ENCODE data around the gene PACSIN1. TPM values are rescaled to one million over a fixed set of nuclear protein-coding genes. Genes with fewer than 3 reads are reported as not detected.

Gene PACSIN1
- total RNA-seq, 1 donor = 0.42 TPM

GRCh38 chr6:34445313-34445860 lies 20.5 kb upstream of the PACSIN1 start:
- Histone ChIP-seq H3K4me3 (ENCODE audit: low read length) (no peak overlapping the region), H3K27me3 (ENCODE audit: insufficient read depth, low read length) (no peaks in the 10 kb centered on the region), H3K9me3 (ENCODE audit: low read depth, low read length) (no peaks in the 10 kb centered on the region), H3K4me1 (ENCODE audit: insufficient read depth, low read length) (peaks cover 3% of the 10 kb centered on the region)

- H3K4me1 ChIP-seq (ENCODE audit: insufficient read depth, low read length) = peaks cover 3% of the 10 kb centered on the region
- H3K9me3 ChIP-seq (ENCODE audit: low read depth, low read length) = no peaks in the 10 kb centered on the region
- no peaks in the 10 kb centered on the region for H3K27me3 ChIP-seq (ENCODE audit: insufficient read depth, low read length)
- H3K4me3 ChIP-seq (ENCODE audit: low read length) = no peak overlapping the region
Observed at GRCh38 chr6:34447386-34447785, 18.5 kb upstream of the PACSIN1 start.

GRCh38 chr6:34447910-34448309 lies 18.0 kb upstream of the PACSIN1 start:
- Histone ChIP-seq H3K27me3 (ENCODE audit: insufficient read depth, low read length) (no peaks in the 10 kb centered on the region), H3K4me1 (ENCODE audit: insufficient read depth, low read length) (peaks cover 3% of the 10 kb centered on the region), H3K4me3 (ENCODE audit: low read length) (no peak overlapping the region), H3K9me3 (ENCODE audit: low read depth, low read length) (no peaks in the 10 kb centered on the region)

- peaks cover 3% of the 10 kb centered on the region for H3K4me1 ChIP-seq (ENCODE audit: insufficient read depth, low read length)
- H3K9me3 ChIP-seq (ENCODE audit: low read depth, low read length) = no peaks in the 10 kb centered on the region
- no peaks in the 10 kb centered on the region for H3K27me3 ChIP-seq (ENCODE audit: insufficient read depth, low read length)
- no peak overlapping the region for H3K4me3 ChIP-seq (ENCODE audit: low read length)
Observed at GRCh38 chr6:34451192-34451591, 14.7 kb upstream of the PACSIN1 start.

- Histone ChIP-seq H3K27me3 (ENCODE audit: insufficient read depth, low read length) (no peaks in the 10 kb centered on the region), H3K4me3 (ENCODE audit: low read length) (no peak overlapping the region), H3K4me1 (ENCODE audit: insufficient read depth, low read length) (no peaks in the 10 kb centered on the region), H3K9me3 (ENCODE audit: low read depth, low read length) (no peaks in the 10 kb centered on the region)
Observed at GRCh38 chr6:34455831-34456230, 10.0 kb upstream of the PACSIN1 start.

GRCh38 chr6:34457382-34457741 lies 8.5 kb upstream of the PACSIN1 start:
- Histone ChIP-seq H3K4me3 (ENCODE audit: low read length) (no peak overlapping the region), H3K9me3 (ENCODE audit: low read depth, low read length) (no peaks in the 10 kb centered on the region), H3K27me3 (ENCODE audit: insufficient read depth, low read length) (no peaks in the 10 kb centered on the region), H3K4me1 (ENCODE audit: insufficient read depth, low read length) (no peaks in the 10 kb centered on the region)

GRCh38 chr6:34457742-34458735 lies 7.8 kb upstream of the PACSIN1 start:
- H3K4me1 ChIP-seq (ENCODE audit: insufficient read depth, low read length) = no peaks in the 10 kb centered on the region
- H3K4me3 ChIP-seq (ENCODE audit: low read length) = no peak overlapping the region
- no peaks in the 10 kb centered on the region for H3K9me3 ChIP-seq (ENCODE audit: low read depth, low read length)
- no peaks in the 10 kb centered on the region for H3K27me3 ChIP-seq (ENCODE audit: insufficient read depth, low read length)

- no peak overlapping the region for H3K4me3 ChIP-seq (ENCODE audit: low read length)
- H3K27me3 ChIP-seq (ENCODE audit: insufficient read depth, low read length) = peaks cover 13% of the 10 kb centered on the region
- no peaks in the 10 kb centered on the region for H3K4me1 ChIP-seq (ENCODE audit: insufficient read depth, low read length)
- H3K9me3 ChIP-seq (ENCODE audit: low read depth, low read length) = no peaks in the 10 kb centered on the region
Observed at GRCh38 chr6:34459899-34460593, 5.8 kb upstream of the PACSIN1 start.

- no peaks in the 10 kb centered on the region for H3K9me3 ChIP-seq (ENCODE audit: low read depth, low read length)
- H3K4me3 ChIP-seq (ENCODE audit: low read length) = no peak overlapping the region
- H3K27me3 ChIP-seq (ENCODE audit: insufficient read depth, low read length) = peaks cover 18% of the 10 kb centered on the region
- H3K4me1 ChIP-seq (ENCODE audit: insufficient read depth, low read length) = peaks cover 3% of the 10 kb centered on the region
Observed at GRCh38 chr6:34460796-34461507, 4.9 kb upstream of the PACSIN1 start.

- peaks cover 21% of the 10 kb centered on the region for H3K27me3 ChIP-seq (ENCODE audit: insufficient read depth, low read length)
- H3K4me1 ChIP-seq (ENCODE audit: insufficient read depth, low read length) = peaks cover 3% of the 10 kb centered on the region
- H3K9me3 ChIP-seq (ENCODE audit: low read depth, low read length) = no peaks in the 10 kb centered on the region
- H3K4me3 ChIP-seq (ENCODE audit: low read length) = no peak overlapping the region
Observed at GRCh38 chr6:34462010-34462409, 3.9 kb upstream of the PACSIN1 start.

GRCh38 chr6:34462551-34462971 lies 3.3 kb upstream of the PACSIN1 start:
- no peaks in the 10 kb centered on the region for H3K9me3 ChIP-seq (ENCODE audit: low read depth, low read length)

GRCh38 chr6:34463299-34463698 lies 2.6 kb upstream of the PACSIN1 start:
- peaks cover 21% of the 10 kb centered on the region for H3K27me3 ChIP-seq (ENCODE audit: insufficient read depth, low read length)
- H3K4me3 ChIP-seq (ENCODE audit: low read length) = no peak overlapping the region
- H3K9me3 ChIP-seq (ENCODE audit: low read depth, low read length) = no peaks in the 10 kb centered on the region
- H3K4me1 ChIP-seq (ENCODE audit: insufficient read depth, low read length) = peaks cover 7% of the 10 kb centered on the region

More at GRCh38 chr6:34462551-34462971, 3.3 kb upstream of the PACSIN1 start:
- peaks cover 21% of the 10 kb centered on the region for H3K27me3 ChIP-seq (ENCODE audit: insufficient read depth, low read length)
- H3K4me3 ChIP-seq (ENCODE audit: low read length) = no peak overlapping the region
- peaks cover 3% of the 10 kb centered on the region for H3K4me1 ChIP-seq (ENCODE audit: insufficient read depth, low read length)

- Histone ChIP-seq H3K9me3 (ENCODE audit: low read depth, low read length) (no peaks in the 10 kb centered on the region), H3K27me3 (ENCODE audit: insufficient read depth, low read length) (peaks cover 21% of the 10 kb centered on the region), H3K4me1 (ENCODE audit: insufficient read depth, low read length) (peaks cover 12% of the 10 kb centered on the region), H3K4me3 (ENCODE audit: low read length) (no peak overlapping the region)
Observed at GRCh38 chr6:34463849-34464248, 2.0 kb upstream of the PACSIN1 start.

- Histone ChIP-seq H3K4me3 (ENCODE audit: low read length) (no peak overlapping the region), H3K27me3 (ENCODE audit: insufficient read depth, low read length) (peaks cover 21% of the 10 kb centered on the region), H3K4me1 (ENCODE audit: insufficient read depth, low read length) (peaks cover 12% of the 10 kb centered on the region), H3K9me3 (ENCODE audit: low read depth, low read length) (no peaks in the 10 kb centered on the region)
Observed at GRCh38 chr6:34466242-34467185, 638 bp downstream of the PACSIN1 start.

All from mononuclear cell (primary cell).